Activated naive CD4-positive, alpha-beta T cell treated with anti-CD3 and anti-CD28 coated beads for 36 hours (primary cell): ENCODE measurements around the gene FCER1G. TPM values are rescaled to one million over a fixed set of nuclear protein-coding genes. Genes with fewer than 3 reads are reported as not detected.
"Not testable (repeated sequence)": the region's sequence is repeated elsewhere in the genome, so short reads cannot be mapped to it uniquely, and the experiment has no call there.

Experiments used
- CTCF ChIA-PET: fragments of 350-600 bp; sonication (Branson Sonifier 250); formaldehyde crosslinking; loops from one replicate; lab custom pipeline; 2021; ENCODE audit warnings: antibody characterized with exemption; lab: Charles Lee
- DNase-seq: peaks from one replicate; pipeline ENCODE4 v3.0.0-alpha.2; 2020
- H3K27ac Mint-ChIP-seq: one replicate; pipeline ENCODE4 v1.8.0; 2021; ENCODE audit warnings: mild to moderate bottlenecking, mixed read lengths
- H3K27me3 Mint-ChIP-seq: one replicate; pipeline ENCODE4 v1.8.0; 2021; ENCODE audit warnings: low read depth, mixed read lengths
- H3K36me3 Mint-ChIP-seq: one replicate; pipeline ENCODE4 v1.8.0; 2021; ENCODE audit warnings: low read depth, mixed read lengths
- H3K4me1 Mint-ChIP-seq: one replicate; pipeline ENCODE4 v1.8.0; 2021; ENCODE audit warnings: low read depth, mixed read lengths
- H3K4me3 Mint-ChIP-seq: one replicate; pipeline ENCODE4 v1.8.0; 2021; ENCODE audit warnings: mild to moderate bottlenecking, moderate library complexity, mixed read lengths
- H3K9me3 Mint-ChIP-seq: one replicate; pipeline ENCODE4 v1.8.0; 2021; ENCODE audit warnings: mixed read lengths
- intact Hi-C: fragments of 100-400 bp; cut with micrococcal nuclease; formaldehyde crosslinking; loops from one replicate; pipeline ENCODE4 v1.15.1; 2023
- total RNA-seq, 2 experiments: library from RNA; stranded (reverse); gene quantifications; one replicate each; pipeline ENCODE4 v1.2.3, GENCODE V29; 2021

FCER1G gene
- total RNA-seq, 2 experiments from 2014 or later, result 0.74 to 1.6 TPM

GRCh38 chr1:161241682-161242081 lies 26.6 kb downstream of the FCER1G start:
- H3K4me3 Mint-ChIP-seq, result no peak overlapping the region
- DNase-seq, result no peak
- no peaks in the 10 kb centered on the region for H3K9me3 Mint-ChIP-seq
- intact Hi-C loops, result no loop called here
- no peaks in the 10 kb centered on the region for H3K36me3 Mint-ChIP-seq
- H3K27ac Mint-ChIP-seq, result no peak overlapping the region
- H3K4me1 Mint-ChIP-seq, result no peaks in the 10 kb centered on the region
- CTCF ChIA-PET, result interaction anchor here (1.0 kb wide), 2 partner anchors 12 to 15 kb away, joined by 3 read pairs; no protein-coding TSS in a partner anchor
- H3K27me3 Mint-ChIP-seq, result no peaks in the 10 kb centered on the region

GRCh38 chr1:161242313-161242712 lies 27.2 kb downstream of the FCER1G start:
- H3K9me3 Mint-ChIP-seq, result no peaks in the 10 kb centered on the region
- H3K27ac Mint-ChIP-seq, result no peak overlapping the region
- H3K27me3 Mint-ChIP-seq, result no peaks in the 10 kb centered on the region
- DNase-seq, result no peak
- no peak overlapping the region for H3K4me3 Mint-ChIP-seq
- intact Hi-C loops, result no loop called here
- H3K4me1 Mint-ChIP-seq, result no peaks in the 10 kb centered on the region
- CTCF ChIA-PET, result interaction anchor here (1.0 kb wide), 2 partner anchors 16 to 140 kb away, joined by 3 to 4 read pairs; no protein-coding TSS in a partner anchor
- no peaks in the 10 kb centered on the region for H3K36me3 Mint-ChIP-seq

- intact Hi-C loops, result no loop called here
- Mint-ChIP-seq H3K27me3 (peaks cover 1% of the 10 kb centered on the region), H3K36me3 (peaks cover 1% of the 10 kb centered on the region), H3K27ac (no peak overlapping the region), H3K4me1 (no peaks in the 10 kb centered on the region), H3K9me3 (no peaks in the 10 kb centered on the region), H3K4me3 (no peak overlapping the region)
- DNase-seq, result no peak
- CTCF ChIA-PET, result no interaction called here
Observed at GRCh38 chr1:161244888-161245287, 29.8 kb downstream of the FCER1G start.

- H3K4me3 Mint-ChIP-seq, DNase-seq, H3K9me3 Mint-ChIP-seq, H3K36me3 Mint-ChIP-seq, H3K27ac Mint-ChIP-seq, H3K27me3 Mint-ChIP-seq, intact Hi-C loops, H3K4me1 Mint-ChIP-seq: not testable (repeated sequence)
- CTCF ChIA-PET, result interaction anchor here (0.5 to 1.8 kb wide), 4 partner anchors 9 to 132 kb away, joined by 3 to 5 read pairs (median 4); no protein-coding TSS in a partner anchor
Observed at GRCh38 chr1:161250100-161250499, 35.0 kb downstream of the FCER1G start.

- peaks cover 3% of the 10 kb centered on the region for H3K27me3 Mint-ChIP-seq
- H3K9me3 Mint-ChIP-seq, result no peaks in the 10 kb centered on the region
- H3K4me1 Mint-ChIP-seq, result no peaks in the 10 kb centered on the region
- no peak overlapping the region for H3K27ac Mint-ChIP-seq
- no peak for DNase-seq
- CTCF ChIA-PET, result interaction anchor here (1.8 kb wide), 1 partner anchor 40 kb away, joined by 5 read pairs; no protein-coding TSS in a partner anchor
- intact Hi-C loops, result no loop called here
- peaks cover 1% of the 10 kb centered on the region for H3K36me3 Mint-ChIP-seq
- H3K4me3 Mint-ChIP-seq, result no peak overlapping the region
Observed at GRCh38 chr1:161250829-161251228, 35.7 kb downstream of the FCER1G start.

- intact Hi-C loops, result no loop called here
- Mint-ChIP-seq H3K27me3 (peaks cover 3% of the 10 kb centered on the region), H3K9me3 (peaks cover under 1% of the 10 kb centered on the region), H3K36me3 (peaks cover 3% of the 10 kb centered on the region), H3K4me3 (no peak overlapping the region), H3K27ac (no peak overlapping the region), H3K4me1 (no peaks in the 10 kb centered on the region)
- CTCF ChIA-PET, result interaction anchor here (0.7 kb wide), 1 partner anchor 130 kb away, joined by 3 read pairs; no protein-coding TSS in a partner anchor
- DNase-seq, result no peak
Observed at GRCh38 chr1:161251579-161251978, 36.5 kb downstream of the FCER1G start.

GRCh38 chr1:161255302-161255701 lies 40.2 kb downstream of the FCER1G start:
- H3K4me3 Mint-ChIP-seq, intact Hi-C loops: not testable (repeated sequence)

GRCh38 chr1:161255955-161256520 lies 40.9 kb downstream of the FCER1G start:
- CTCF ChIA-PET, result interaction anchor here (1.1 kb wide), 2 partner anchors 29 to 35 kb away, joined by 3 to 5 read pairs; no protein-coding TSS in a partner anchor
- H3K4me1 Mint-ChIP-seq, H3K27ac Mint-ChIP-seq, DNase-seq, H3K4me3 Mint-ChIP-seq, intact Hi-C loops: not testable (repeated sequence)
- H3K9me3 Mint-ChIP-seq, result peaks cover 15% of the 10 kb centered on the region
- peaks cover 36% of the 10 kb centered on the region for H3K27me3 Mint-ChIP-seq
- H3K36me3 Mint-ChIP-seq, result peaks cover 14% of the 10 kb centered on the region

More at GRCh38 chr1:161255302-161255701, 40.2 kb downstream of the FCER1G start:
- H3K27ac Mint-ChIP-seq, H3K4me1 Mint-ChIP-seq, DNase-seq: not testable (repeated sequence)
- H3K36me3 Mint-ChIP-seq, result peaks cover 14% of the 10 kb centered on the region
- H3K9me3 Mint-ChIP-seq, result peaks cover 15% of the 10 kb centered on the region
- H3K27me3 Mint-ChIP-seq, result peaks cover 32% of the 10 kb centered on the region
- CTCF ChIA-PET, result interaction anchor here (1.1 kb wide), 1 partner anchor 36 kb away, joined by 5 read pairs; no protein-coding TSS in a partner anchor

GRCh38 chr1:161257109-161257508 lies 42.0 kb downstream of the FCER1G start:
- peak; percentile 26 for DNase-seq
- Mint-ChIP-seq H3K9me3 (peaks cover 15% of the 10 kb centered on the region), H3K36me3 (peaks cover 14% of the 10 kb centered on the region), H3K27me3 (peaks cover 44% of the 10 kb centered on the region)
- H3K27ac Mint-ChIP-seq, intact Hi-C loops, H3K4me3 Mint-ChIP-seq, H3K4me1 Mint-ChIP-seq: not testable (repeated sequence)
- CTCF ChIA-PET, result interaction anchor here (0.6 to 1.2 kb wide), 7 partner anchors 9 to 128 kb away, joined by 3 to 6 read pairs (median 4); partner anchors contain the start of gene TOMM40L

- H3K27me3 Mint-ChIP-seq, result peaks cover 47% of the 10 kb centered on the region
- H3K4me3 Mint-ChIP-seq, result peak within 1 kb of the TSS; percentile 58
- peak; percentile 50 for DNase-seq
- peaks cover 9% of the 10 kb centered on the region for H3K4me1 Mint-ChIP-seq
- CTCF ChIA-PET, result interaction anchor here (0.7 to 1.9 kb wide), 5 partner anchors 11 to 93 kb away, joined by 3 to 7 read pairs (median 3); no protein-coding TSS in a partner anchor
- intact Hi-C loops, result no loop called here
- H3K9me3 Mint-ChIP-seq, result peaks cover 15% of the 10 kb centered on the region
- no peak within 1 kb of the TSS for H3K27ac Mint-ChIP-seq
- H3K36me3 Mint-ChIP-seq, result peaks cover 14% of the 10 kb centered on the region
Observed at GRCh38 chr1:161258439-161259344, 43.6 kb downstream of the FCER1G start, which contains the start of gene PCP4L1. PCP4L1 (plus strand) TSS chr1:161258745; CDS start chr1:161258975, 230 bp downstream.

GRCh38 chr1:161259345-161259702 lies 44.2 kb downstream of the FCER1G start:
- Mint-ChIP-seq H3K9me3 (peaks cover 15% of the 10 kb centered on the region), H3K36me3 (peaks cover 14% of the 10 kb centered on the region), H3K27ac (no peak overlapping the region), H3K4me1 (peaks cover 9% of the 10 kb centered on the region), H3K4me3 (peak overlapping the region; percentile 58), H3K27me3 (peaks cover 47% of the 10 kb centered on the region)
- intact Hi-C loops, result no loop called here
- CTCF ChIA-PET, result interaction anchor here (1.0 to 1.9 kb wide), 3 partner anchors 32 to 37 kb away, joined by 3 to 7 read pairs (median 3); no protein-coding TSS in a partner anchor
- no peak for DNase-seq

GRCh38 chr1:161259765-161260164 lies 44.7 kb downstream of the FCER1G start:
- no peak for DNase-seq
- Mint-ChIP-seq H3K27me3 (peaks cover 49% of the 10 kb centered on the region), H3K4me3 (no peak overlapping the region), H3K4me1 (peaks cover 9% of the 10 kb centered on the region), H3K36me3 (peaks cover 14% of the 10 kb centered on the region), H3K9me3 (peaks cover 15% of the 10 kb centered on the region), H3K27ac (no peak overlapping the region)
- CTCF ChIA-PET, result interaction anchor here (0.6 to 1.2 kb wide), 2 partner anchors 13 to 248 kb away, joined by 3 to 4 read pairs; no protein-coding TSS in a partner anchor
- intact Hi-C loops, result no loop called here
